K562 (cell line): ENCODE measurements around the gene NAXE.

Source experiments
- CTCF ChIP-seq, 3 experiments: IDR thresholded peaks in 2 of 3; conservative IDR thresholded peaks in 1 of 3; 2 replicates each; pipeline ENCODE4 v1.5.1; 2011 to 2012; ENCODE audit warnings: low read length in 3 of 3, mild to moderate bottlenecking in 3 of 3, control low read depth in 2 of 3, improper control_type of control experiment in 1 of 3, inconsistent platforms in 1 of 3, low read depth in 1 of 3, mixed read lengths in 1 of 3, moderate library complexity in 1 of 3; ENCODE audit not compliant: insufficient read depth in 2 of 3
- E2F5 ChIP-seq: sonication (generic); formaldehyde crosslinking; IDR thresholded peaks from 2 replicates; pipeline ENCODE4 v1.8.0; 2022; ENCODE audit warnings: mild to moderate bottlenecking, missing genetic modification reagents
- EP300 ChIP-seq: IDR thresholded peaks from 2 replicates; pipeline ENCODE4 v1.6.1; 2012; ENCODE audit warnings: low read length, improper control_type of control experiment
- FOXO4 ChIP-seq: fragments of 450-650 bp; formaldehyde crosslinking; IDR thresholded peaks from 2 replicates; pipeline ENCODE4 v1.4.0; 2020; ENCODE audit warnings: mild to moderate bottlenecking, moderate library complexity
- KAT8 ChIP-seq: fragments of 450-650 bp; IDR thresholded peaks from 2 replicates; pipeline ENCODE4 v1.6.1; 2016; ENCODE audit warnings: low read depth, mild to moderate bottlenecking
- POLR2AphosphoS5 ChIP-seq: IDR thresholded peaks from 2 replicates; pipeline ENCODE4 v1.6.1; 2011; ENCODE audit warnings: mild to moderate bottlenecking, low read depth, low read length, moderate library complexity; ENCODE audit not compliant: control insufficient read depth, insufficient read depth
- RBM39 ChIP-seq: fragments of 200-400 bp; formaldehyde crosslinking; optimal IDR thresholded peaks from 2 replicates; pipeline ENCODE3; 2018; ENCODE audit warnings: low read depth, low read length
- SAFB2 ChIP-seq: fragments of 200-400 bp; formaldehyde crosslinking; IDR thresholded peaks from 2 replicates; pipeline ENCODE4 v1.6.1; 2018; ENCODE audit warnings: borderline replicate concordance, low read length, low read depth, moderate library complexity; ENCODE audit not compliant: severe bottlenecking
- TCF7L2 ChIP-seq: fragments of 150-350 bp; IDR thresholded peaks from 2 replicates; pipeline ENCODE4 v1.6.1; 2016; ENCODE audit warnings: low read depth, mild to moderate bottlenecking, low read length, moderate library complexity
- ZNF431 ChIP-seq: sonication (generic); formaldehyde crosslinking; IDR thresholded peaks from 2 replicates; pipeline ENCODE4 v1.8.0; 2022; ENCODE audit warnings: mild to moderate bottlenecking, missing genetic modification reagents

- TF ChIP-seq RBM39 (no peak), KAT8 (no peak), EP300 (no peak), FOXO4 (no peak), CTCF (IDR thresholded peaks at IDR 0.05 in 2 of 3, conservative IDR thresholded peaks at IDR 0.05 in 1 of 3; ENCODE audit: insufficient read depth in 2 of 3, low read depth in 1 of 3, low read length in 3 of 3) (no peak), ZNF431 (CRISPR knock-in tag) (no peak), E2F5 (CRISPR knock-in tag) (no peak), POLR2AphosphoS5 (no peak), TCF7L2 (no peak), SAFB2 (no peak)
Observed at GRCh38 chr1:156547434-156547833, 44.1 kb upstream of the NAXE start.
